ENCODE results near the gene SMARCC1.
"Not testable (repeated sequence)": the region's sequence is repeated elsewhere in the genome, so short reads cannot be mapped to it uniquely, and the experiment has no call there.

SMARCC1 gene

DNA sequence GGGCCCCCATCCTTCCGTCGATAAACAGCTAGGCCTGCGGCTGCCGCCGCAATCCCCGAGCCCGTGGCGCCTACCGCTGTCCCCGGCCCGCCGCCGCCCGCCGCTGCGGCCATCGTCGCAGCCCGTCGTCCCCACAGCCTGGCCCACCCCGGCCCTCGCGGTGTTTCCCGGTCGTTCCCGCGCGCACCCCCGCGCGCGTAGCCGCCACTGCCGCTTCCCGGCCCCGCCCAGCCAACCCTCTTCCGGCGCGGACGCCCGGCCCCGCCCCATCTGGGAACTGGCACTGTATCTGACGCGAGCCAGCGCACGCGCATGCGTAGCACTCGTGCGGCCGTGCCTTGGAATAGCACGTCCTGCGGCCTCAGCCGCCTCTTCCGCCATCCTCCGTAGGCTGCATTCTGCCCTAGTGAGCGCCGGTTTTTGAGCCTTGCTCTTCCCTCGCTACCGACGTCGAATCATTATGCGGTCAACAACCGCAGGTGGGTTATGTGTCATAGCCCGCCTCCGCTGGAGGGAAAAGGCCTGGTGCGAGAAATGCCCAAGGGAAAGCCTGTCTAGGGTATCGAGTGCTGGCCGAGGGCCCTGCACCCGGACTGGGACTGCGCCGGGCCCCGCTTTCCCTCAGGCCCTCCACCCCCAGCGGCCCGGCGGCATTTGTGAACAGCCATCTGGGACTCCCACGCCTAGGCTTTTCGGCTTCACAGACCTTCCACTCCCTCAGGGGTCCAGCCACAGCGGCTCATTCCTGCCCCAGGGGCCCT is at the start of gene SMARCC1:
SMARCC1 (minus strand) TSS at position 209 of the 761 bp plus-strand sequence; CDS start at position 113, 96 bp downstream.
- DNase-seq = peak; percentile 98

DNA sequence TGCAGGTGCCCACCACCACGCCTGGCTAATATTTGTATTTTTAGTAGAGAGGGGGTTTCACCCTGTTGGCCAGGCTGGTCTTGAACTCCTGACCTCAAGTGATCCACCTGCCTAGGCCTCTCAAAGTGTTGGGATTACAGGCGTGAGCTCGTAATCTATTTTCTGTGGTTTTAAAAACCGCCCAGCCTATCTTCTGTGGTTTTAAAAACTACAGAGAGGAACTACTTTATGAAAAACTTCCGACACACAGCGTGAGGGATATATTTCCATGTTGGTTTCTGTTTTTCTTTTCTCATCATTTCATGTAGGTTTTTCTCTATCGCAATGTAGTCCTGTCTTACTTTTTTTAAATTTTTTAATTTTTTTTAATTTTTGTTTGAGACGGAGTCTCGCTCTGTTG is 47.8 kb upstream of the SMARCC1 start:
- DNase-seq = not testable (repeated sequence)

- no peak for DNase-seq
Observed at GRCh38 chr3:47825590-47825989, 43.9 kb upstream of the SMARCC1 start.

DNA sequence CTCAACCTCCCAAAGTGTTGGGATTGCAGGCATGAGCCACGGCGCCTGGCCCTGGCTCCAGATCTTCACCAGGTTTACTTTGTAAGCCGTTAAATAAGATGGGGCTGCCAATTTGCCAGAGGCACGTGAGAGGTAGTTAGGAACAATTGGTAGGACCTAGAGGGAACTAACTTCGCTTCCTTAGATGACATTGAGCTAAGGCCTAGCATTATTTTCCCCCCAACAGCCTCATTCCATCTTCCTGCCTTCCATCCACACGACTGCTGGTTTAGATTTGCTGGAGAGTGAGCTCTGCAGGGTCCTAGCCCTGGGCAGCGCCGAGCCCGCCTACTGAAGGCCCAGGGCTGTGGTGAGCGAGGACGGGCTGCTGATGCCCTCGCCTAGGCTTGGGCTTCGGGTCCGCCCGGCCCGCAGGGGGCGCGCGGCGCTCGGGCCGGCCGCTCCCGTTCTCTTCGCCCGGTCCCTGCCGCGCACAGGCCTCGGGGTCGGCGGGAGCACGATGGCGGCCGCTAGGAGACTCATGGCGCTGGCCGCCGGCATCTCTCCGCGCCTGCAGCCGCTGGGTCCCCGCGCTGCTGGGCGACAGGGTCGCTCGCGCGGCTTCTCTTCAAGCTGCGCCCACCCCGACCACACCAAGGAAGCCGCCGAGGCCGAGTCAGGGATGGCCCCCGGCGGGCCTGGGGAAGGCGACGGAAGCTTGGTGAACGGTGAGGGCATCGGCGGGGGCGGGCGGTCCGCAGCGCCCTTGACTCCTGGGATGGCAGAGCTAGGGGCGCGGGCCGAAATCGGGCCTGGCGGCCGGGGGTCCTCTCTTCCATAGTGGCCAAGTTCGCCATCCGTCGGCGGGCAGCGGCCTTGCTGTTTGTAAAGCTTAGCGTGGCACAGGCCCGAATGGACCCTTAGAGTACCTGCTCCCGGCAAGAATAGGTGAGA is 43.1 kb upstream of the SMARCC1 start:
- peak; percentile 81 for DNase-seq

DNA sequence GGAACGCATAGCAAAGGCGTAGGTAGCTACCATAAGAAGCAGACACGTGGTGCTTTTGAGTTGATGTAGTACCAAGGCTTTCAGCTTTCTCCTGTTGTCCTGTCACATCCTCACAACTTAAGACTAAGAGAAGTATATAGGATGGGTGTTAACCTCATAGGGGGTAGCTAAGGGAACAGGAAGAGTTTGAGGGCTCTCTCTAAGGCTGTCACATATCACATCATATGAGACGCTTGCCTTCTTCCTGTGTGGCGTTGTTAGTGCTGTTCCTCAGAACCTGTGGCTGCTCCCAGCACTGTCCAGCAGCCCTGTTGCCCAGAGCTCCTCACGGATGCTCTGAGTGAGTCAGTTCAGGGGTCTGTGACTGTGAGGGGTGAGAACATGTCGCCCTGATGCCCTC is 35.9 kb upstream of the SMARCC1 start:
- DNase-seq = no peak

DNA sequence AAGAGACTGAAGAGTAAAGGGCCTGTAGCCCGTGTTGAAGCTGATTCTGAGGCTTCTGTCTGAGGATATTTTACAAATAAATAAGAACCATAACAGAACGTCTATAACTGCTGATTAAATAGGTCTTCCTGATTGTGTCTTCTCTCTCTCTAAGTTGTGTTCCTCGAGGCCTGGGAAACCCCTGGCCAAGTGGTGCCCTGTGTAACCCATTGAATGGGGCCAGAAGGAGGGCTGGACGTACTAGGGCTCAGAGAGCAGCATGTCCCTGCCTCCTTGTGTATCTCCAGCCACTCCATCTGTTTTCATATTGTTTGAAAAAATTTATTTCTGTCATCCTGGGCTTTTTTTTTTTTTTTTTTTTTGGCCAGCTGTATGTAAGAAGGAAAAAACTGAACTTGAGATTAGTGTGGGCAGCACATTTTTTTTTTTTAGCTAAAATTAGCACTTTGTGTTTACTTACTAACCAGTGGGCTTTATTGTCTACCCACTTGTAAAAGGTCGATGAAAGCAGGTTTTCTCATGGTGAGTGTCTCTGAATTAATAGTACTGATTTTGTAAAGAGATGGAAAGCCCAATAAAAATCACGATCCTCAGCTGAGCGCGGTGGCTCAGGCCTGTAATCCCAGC is 32.0 kb upstream of the SMARCC1 start:
- DNase-seq = no peak

- no peak for DNase-seq
Observed at GRCh38 chr3:47804577-47804976, 22.9 kb upstream of the SMARCC1 start.

DNA sequence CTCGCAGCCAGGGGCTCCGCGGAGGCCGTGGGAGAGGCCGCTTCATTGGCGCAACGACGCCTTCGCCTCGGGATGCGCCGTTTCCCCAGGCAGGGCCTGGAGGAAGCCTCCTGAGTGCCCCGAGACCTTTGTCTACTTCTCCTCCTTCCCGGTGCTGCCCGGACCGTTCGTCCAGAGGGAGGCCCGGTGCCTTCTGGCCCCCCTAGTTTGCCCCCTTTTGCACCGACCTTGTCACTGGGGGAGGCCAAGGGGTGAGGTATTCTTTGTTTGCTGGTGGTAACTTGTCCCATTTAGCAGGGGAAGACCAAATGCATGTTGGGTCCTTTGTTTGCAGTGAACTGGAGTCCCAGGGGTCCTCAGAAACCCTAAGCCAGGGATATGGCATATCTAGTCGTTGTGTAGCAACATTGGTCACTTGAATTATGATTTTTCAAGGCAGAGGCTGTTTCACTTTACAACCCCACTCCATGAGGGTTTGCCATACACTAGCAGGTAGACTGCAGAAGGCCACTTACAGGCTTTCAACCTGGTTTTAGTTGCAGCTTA is 21.9 kb upstream of the SMARCC1 start:
- no peak for DNase-seq

DNA sequence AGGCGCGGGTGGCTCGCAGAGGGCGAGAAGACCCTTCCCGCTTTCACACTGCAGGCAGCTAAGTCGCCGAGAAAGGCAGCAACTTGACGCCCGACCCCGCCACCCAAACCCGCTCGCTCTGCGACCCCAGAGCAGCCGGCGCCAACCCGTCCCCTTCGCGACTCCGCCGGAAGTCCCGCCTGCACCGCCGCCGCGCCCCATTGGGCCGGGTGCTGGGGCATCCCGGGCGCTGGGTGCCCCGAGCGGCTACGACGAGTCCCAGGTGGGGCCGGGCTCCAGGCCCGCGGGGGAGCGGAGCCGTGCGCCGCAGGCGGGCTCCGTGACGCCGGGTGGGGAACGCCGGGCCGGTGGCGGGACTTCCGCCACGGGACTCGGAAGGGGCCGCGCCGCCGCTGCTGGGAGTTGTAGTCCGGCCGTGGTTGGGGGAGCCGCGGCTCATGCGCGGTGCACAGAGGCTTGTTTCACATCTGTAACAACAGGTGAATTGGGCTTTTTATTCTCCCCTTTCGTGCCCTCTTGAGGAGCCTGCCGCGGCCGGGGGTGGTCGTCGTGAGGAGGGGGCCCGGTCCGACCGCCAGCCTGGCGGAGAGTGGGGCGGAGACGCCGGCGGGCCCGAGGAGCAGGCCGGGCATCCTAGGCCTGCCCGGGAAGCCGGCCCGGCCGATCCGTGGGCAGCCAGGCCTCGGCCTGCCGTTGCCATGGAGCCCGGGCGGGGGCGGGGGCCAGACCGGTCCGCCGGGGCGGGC is 21.2 kb upstream of the SMARCC1 start, which contains the start of gene DHX30:
DHX30 (plus strand) TSS at position 405 of the 746 bp plus-strand sequence. CDS start 7,546 bp downstream, outside the sequence.
- DNase-seq = peak; percentile 70

DNA sequence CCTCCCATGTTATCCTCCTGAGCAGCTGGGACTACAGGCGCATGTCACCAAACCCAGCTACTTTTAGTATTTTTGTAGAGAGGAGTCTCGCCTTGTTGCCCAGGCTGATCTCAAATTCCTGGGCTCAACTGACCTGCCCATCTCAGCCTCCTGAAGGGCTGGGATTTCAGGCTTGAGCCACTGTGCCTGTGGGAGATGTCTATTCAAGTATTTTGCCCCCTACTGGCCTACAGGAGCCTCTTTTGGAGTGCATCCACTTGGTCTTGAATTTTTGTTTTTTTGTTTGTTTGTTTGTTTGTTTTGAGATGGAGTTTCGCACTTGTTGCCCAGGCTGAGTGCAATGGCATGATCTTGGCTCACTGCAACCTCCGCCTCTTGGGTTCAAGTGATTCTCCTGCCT is 18.0 kb upstream of the SMARCC1 start:
- DNase-seq = no peak

GRCh38 chr3:47794544-47794943 is 12.9 kb upstream of the SMARCC1 start:
- no peak for DNase-seq

- DNase-seq = no peak
Observed at GRCh38 chr3:47792699-47793098, 11.0 kb upstream of the SMARCC1 start.

DNA sequence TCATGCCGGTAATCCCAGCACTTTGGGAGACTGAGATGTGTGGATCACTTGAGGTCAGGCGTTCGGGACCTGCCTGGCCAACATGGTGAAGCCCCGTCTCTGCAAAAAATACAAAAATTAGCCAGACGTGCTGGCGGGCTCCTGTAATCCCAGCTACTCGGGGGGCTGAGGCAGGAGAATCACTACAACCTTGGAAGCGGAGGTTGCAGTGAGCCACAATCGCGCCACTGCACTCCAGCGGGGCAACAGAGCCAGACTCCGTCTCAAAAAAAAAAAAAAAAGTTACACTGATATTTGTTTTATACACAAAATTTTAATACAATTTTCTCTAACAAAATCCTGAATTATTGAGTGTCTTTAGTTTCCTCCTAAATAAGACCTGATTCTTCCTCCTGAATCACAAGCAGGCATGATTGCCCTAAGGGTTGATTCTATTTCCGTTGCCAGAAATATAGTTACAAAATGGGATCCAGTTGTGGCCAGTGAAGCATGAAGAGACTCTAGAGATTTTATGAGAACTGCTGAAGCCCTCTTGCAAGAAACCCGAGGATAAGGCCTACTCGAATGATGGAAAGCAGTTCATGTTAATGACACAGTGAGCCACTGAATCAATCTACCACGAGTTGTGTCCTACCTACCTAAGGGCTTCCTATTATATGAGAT is 9.6 kb upstream of the SMARCC1 start:
- DNase-seq = no peak

GRCh38 chr3:47783673-47784072 is 2.0 kb upstream of the SMARCC1 start:
- DNase-seq = no peak

DNA sequence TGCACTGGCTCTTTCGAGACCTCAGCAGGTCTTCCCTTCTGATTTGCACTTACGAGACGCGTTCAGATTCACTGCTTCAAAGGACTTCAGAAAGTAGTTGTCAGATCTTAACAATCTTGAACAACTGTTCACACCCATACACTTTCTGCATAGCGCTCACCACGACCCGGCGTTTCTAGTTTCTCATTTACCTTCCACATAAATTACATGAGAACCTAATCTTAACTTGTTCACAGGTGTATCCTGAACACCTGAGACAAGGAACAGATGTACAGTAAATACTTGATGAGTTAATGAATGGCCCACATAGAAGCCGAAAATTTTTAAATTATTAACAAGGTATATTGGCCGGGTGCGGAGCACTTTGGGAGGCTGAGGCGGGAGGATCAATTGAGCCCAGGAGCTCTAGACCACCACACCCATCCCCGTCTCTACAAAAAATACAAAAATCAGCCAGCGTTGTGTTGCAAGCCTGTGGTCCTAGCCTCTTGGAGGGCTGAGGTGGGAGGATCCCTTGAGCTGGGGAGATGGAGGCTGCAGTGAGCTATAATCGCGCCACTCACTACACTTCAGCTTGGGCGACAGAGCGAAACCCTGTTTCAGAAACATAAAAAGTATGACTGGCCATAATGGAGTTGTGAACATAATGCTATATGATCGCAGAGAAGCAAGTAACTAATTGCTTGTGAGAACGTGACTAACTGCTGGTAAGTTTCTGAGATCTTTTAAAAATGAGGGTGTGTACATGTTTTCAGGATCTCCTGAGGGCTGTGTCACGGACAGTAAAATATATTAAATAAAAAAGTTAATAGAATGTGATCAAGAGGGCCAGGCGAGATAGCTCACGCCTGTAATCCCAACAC is 984 bp upstream of the SMARCC1 start:
- no peak for DNase-seq

- DNase-seq = peak; percentile 56
Observed at GRCh38 chr3:47780741-47781684, 680 bp downstream of the SMARCC1 start.

GRCh38 chr3:47778746-47779145 is 2.9 kb downstream of the SMARCC1 start:
- DNase-seq = no peak

- DNase-seq = no peak
Observed at GRCh38 chr3:47772788-47773187, 8.9 kb downstream of the SMARCC1 start.

DNA sequence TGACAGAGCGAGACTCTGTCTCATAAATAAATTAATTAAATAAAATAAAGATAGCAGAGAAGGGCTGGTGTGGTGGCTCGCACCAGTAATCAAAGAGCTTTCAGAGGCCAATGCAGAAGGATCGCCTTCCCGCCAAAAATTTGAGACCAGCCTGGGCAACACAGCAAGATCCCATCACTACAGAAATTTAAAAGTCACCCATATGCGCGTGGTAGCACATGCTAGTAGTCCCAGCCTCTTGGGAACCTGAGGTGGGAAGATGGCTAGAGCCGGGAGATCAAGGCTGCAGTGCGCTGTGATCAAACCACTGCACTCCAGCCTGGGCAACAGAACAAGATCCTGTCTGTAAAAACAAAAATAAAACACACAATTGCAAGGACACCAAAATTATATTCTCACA is 9.6 kb downstream of the SMARCC1 start:
- DNase-seq = no peak
